Testis (tissue), 2 donors: ENCODE results near the gene ATP1A4.

Source experiments
- POLR2A ChIP-seq: fragments of 450-650 bp; IDR thresholded peaks from one replicate; pipeline ENCODE4 v1.6.1; 2017; ENCODE audit warnings: antibody characterized with exemption, mild to moderate bottlenecking, moderate library complexity
- TF ChIP-seq, protein P1 (sequence below), 3 experiments: fragments of 450-650 bp in 2 of 3; fragments of 200-600 bp in 1 of 3; sonication (generic) in 1 of 3; IDR thresholded peaks; one replicate each; pipeline ENCODE4 v1.5.1; 2016 to 2019; ENCODE audit warnings: antibody characterized with exemption in 3 of 3, mild to moderate bottlenecking in 2 of 3, moderate library complexity in 1 of 3

DNA sequence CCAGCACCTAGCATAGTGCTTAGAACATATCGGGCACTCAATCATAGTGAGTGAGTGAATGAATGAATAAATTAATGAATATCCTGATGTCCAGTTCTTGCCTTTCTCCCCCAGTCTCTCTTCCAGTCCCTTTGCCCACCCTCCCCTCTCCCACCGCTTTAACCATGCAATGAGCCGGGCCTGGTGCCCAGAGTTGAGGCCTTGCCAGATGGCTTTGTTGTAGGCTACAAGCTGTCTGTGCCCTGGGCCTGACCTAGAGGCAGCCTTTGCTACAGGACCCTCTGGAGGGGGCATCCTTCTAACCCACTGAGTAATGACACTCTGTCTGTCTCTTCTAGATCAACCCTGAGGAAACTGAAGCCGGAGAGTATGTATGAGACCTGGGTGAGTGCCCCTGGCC is 45.8 kb downstream of the ATP1A4 start:
- TF ChIP-seq POLR2A, result no peak
- TF ChIP-seq, protein P1, sequence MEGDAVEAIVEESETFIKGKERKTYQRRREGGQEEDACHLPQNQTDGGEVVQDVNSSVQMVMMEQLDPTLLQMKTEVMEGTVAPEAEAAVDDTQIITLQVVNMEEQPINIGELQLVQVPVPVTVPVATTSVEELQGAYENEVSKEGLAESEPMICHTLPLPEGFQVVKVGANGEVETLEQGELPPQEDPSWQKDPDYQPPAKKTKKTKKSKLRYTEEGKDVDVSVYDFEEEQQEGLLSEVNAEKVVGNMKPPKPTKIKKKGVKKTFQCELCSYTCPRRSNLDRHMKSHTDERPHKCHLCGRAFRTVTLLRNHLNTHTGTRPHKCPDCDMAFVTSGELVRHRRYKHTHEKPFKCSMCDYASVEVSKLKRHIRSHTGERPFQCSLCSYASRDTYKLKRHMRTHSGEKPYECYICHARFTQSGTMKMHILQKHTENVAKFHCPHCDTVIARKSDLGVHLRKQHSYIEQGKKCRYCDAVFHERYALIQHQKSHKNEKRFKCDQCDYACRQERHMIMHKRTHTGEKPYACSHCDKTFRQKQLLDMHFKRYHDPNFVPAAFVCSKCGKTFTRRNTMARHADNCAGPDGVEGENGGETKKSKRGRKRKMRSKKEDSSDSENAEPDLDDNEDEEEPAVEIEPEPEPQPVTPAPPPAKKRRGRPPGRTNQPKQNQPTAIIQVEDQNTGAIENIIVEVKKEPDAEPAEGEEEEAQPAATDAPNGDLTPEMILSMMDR (IDR thresholded peaks at IDR 0.05), result no peak
